K562 (cell line): ENCODE data around the gene PELI2. TPM values are rescaled to one million over a fixed set of nuclear protein-coding genes. Genes with fewer than 3 reads are reported as not detected.

ENCODE experiments used
- ADNP ChIP-seq: fragments of 200-800 bp; sonication (Bioruptor generic); IDR thresholded peaks from 2 replicates; pipeline ENCODE4 v1.6.1; 2016; ENCODE audit warnings: missing genetic modification characterization, missing compliant biosample characterization
- BACH1 ChIP-seq: fragments of 200-800 bp; sonication (Bioruptor generic); IDR thresholded peaks from 2 replicates; pipeline ENCODE4 v1.6.1; 2016; ENCODE audit warnings: missing genetic modification characterization, missing compliant biosample characterization
- CGGBP1 ChIP-seq: fragments of 250-450 bp; sonication (Bioruptor Pico); IDR thresholded peaks from 2 replicates; pipeline ENCODE4 v1.9.0; 2021; ENCODE audit warnings: mild to moderate bottlenecking
- CREB3L1 ChIP-seq: fragments of 450-650 bp; IDR thresholded peaks from 2 replicates; pipeline ENCODE4 v1.6.1; 2014; ENCODE audit warnings: low read depth, mild to moderate bottlenecking, moderate library complexity, borderline replicate concordance
- FOXA3 ChIP-seq, 2 experiments: fragments of 450-650 bp in 1 of 2; sonication (generic) in 1 of 2; formaldehyde crosslinking; IDR thresholded peaks in 1 of 2; conservative IDR thresholded peaks in 1 of 2; 2 replicates each; pipeline versions ENCODE4 v1.4.0 to v1.8.0; 2020 to 2022; ENCODE audit warnings: mild to moderate bottlenecking in 2 of 2, missing genetic modification reagents in 1 of 2
- FOXK1 ChIP-seq: sonication (generic); formaldehyde crosslinking; IDR thresholded peaks from 2 replicates; pipeline ENCODE4 v1.8.0; 2022; ENCODE audit warnings: missing genetic modification reagents, mild to moderate bottlenecking, borderline replicate concordance
- MBD1 ChIP-seq: fragments of 250-450 bp; sonication (Bioruptor Pico); IDR thresholded peaks from 2 replicates; pipeline ENCODE4 v1.8.0; 2022; ENCODE audit warnings: inconsistent platforms
- NFE2 ChIP-seq: IDR thresholded peaks from 2 replicates; pipeline ENCODE4 v1.6.1; 2014; ENCODE audit warnings: antibody characterized with exemption, low read depth
- NKRF ChIP-seq: fragments of 450-650 bp; IDR thresholded peaks from 2 replicates; pipeline ENCODE4 v1.6.1; 2016; ENCODE audit warnings: borderline replicate concordance
- RHOXF2B ChIP-seq: fragments of 250-450 bp; sonication (Bioruptor Pico); conservative IDR thresholded peaks from 2 replicates; pipeline ENCODE4 v1.5.1; 2021
- SRSF3 ChIP-seq: fragments of 200-400 bp; formaldehyde crosslinking; IDR thresholded peaks from 2 replicates; pipeline ENCODE4 v1.6.1; 2016; ENCODE audit warnings: mild to moderate bottlenecking, low read length, moderate library complexity; ENCODE audit not compliant: insufficient read depth
- XRCC5 ChIP-seq: fragments of 200-400 bp; formaldehyde crosslinking; IDR thresholded peaks from 2 replicates; pipeline ENCODE4 v1.6.1; 2017; ENCODE audit warnings: low read depth, mild to moderate bottlenecking, low read length
- ZNF140 ChIP-seq: fragments of 250-450 bp; sonication (Bioruptor Pico); IDR thresholded peaks from 2 replicates; pipeline ENCODE4 v1.8.0; 2021; ENCODE audit warnings: moderate library complexity, mild to moderate bottlenecking, inconsistent platforms
- ZNF212 ChIP-seq: fragments of 450-650 bp; formaldehyde crosslinking; IDR thresholded peaks from 2 replicates; pipeline ENCODE4 v1.4.0; 2020; ENCODE audit warnings: mild to moderate bottlenecking
- polyA plus RNA-seq, 8 experiments: library from polyadenylated mRNA; depleted of rRNA in 4 of 8; stranded (reverse) in 5 of 8; unstranded in 3 of 8; fragments of >200 nt; fragmentation: Nextera tagmentation in 2 of 8; fragmentation: Illumina TruSeq in 1 of 8; extraction: Ambion mirVana in 2 of 8; extraction: Trizol in 1 of 8; gene quantifications; 2 replicates each; pipeline versions ENCODE4 v1.2.1 to v1.2.3, GENCODE V29; 2011 to 2014; ENCODE audit warnings: inconsistent platforms in 1 of 8, missing spikeins in 1 of 8
- total RNA-seq, 7 experiments: library from RNA; depleted of rRNA in 6 of 7; stranded (reverse); fragments of >200 nt in 6 of 7; fragmentation: Illumina TruSeq in 2 of 7; extraction: Trizol in 2 of 7; gene quantifications; 2 replicates each; pipeline versions ENCODE4 v1.2.1 to v1.2.3, GENCODE V29; 2011 to 2021; ENCODE audit warnings: low replicate concordance in 1 of 7

PELI2 gene
- total and polyA plus RNA-seq, 9 of the 15 experiments (the other 6 are each of a cell fraction or from before 2014, with no cell fraction given) = 0.20 to 1.5 (median 0.44) TPM

GRCh38 chr14:56137849-56138248 lies 19.6 kb downstream of the PELI2 start (continued):
- TF ChIP-seq NFE2 (no peak), CREB3L1 (no peak), FOXK1 (CRISPR knock-in tag) (no peak), SRSF3 (no peak), ZNF212 (no peak), CGGBP1 (CRISPR knock-in tag) (no peak), XRCC5 (no peak), ZNF140 (CRISPR knock-in tag) (no peak), MBD1 (no peak), RHOXF2B (CRISPR knock-in tag) (no peak), ADNP (tag) (no peak), BACH1 (tag) (no peak), FOXA3 (CRISPR knock-in tag; conservative IDR thresholded peaks at IDR 0.05 in 1 of 2, IDR thresholded peaks at IDR 0.05 in 1 of 2) (no peak), NKRF (no peak)
- TF ChIP-seq, all 486 proteins: peak for 0
